OCI-LY7 (cell line): ENCODE results near the gene MOAP1.

Source experiments
- EZH2phosphoT487 ChIP-seq: fragments of 200-600 bp; sonication (generic); IDR thresholded peaks from 2 replicates; pipeline ENCODE4 v1.6.1; 2018; ENCODE audit warnings: low read depth, borderline replicate concordance, mild to moderate bottlenecking, mixed run types, antibody characterized with exemption, low read length, moderate library complexity, mixed read lengths
- TF ChIP-seq, protein P1 (sequence below): fragments of 200-600 bp; sonication (generic); conservative IDR thresholded peaks from 2 replicates; pipeline ENCODE4 v1.5.1; 2014; ENCODE audit warnings: mild to moderate bottlenecking, antibody characterized with exemption, low read length, moderate library complexity, mixed read lengths

DNA sequence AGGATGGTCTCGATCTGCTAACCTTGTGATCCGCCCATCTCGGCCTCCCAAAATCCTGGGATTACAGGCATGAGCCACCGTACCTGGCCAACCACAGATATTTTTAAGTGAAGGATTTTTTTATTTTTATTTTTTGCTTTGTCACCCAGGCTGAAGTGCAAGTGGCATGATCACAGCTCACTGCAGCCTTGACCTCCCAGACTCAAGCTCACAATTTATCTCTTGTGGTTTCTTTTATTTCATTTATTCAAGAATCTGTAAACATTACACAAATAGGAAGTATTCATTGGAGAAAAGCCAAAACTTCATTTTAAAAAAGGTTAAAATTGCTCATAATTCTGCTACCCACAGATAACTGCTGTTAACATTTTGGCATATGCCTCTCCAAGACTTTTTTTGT lies 13.3 kb downstream of the MOAP1 start:
- TF ChIP-seq, protein P1, sequence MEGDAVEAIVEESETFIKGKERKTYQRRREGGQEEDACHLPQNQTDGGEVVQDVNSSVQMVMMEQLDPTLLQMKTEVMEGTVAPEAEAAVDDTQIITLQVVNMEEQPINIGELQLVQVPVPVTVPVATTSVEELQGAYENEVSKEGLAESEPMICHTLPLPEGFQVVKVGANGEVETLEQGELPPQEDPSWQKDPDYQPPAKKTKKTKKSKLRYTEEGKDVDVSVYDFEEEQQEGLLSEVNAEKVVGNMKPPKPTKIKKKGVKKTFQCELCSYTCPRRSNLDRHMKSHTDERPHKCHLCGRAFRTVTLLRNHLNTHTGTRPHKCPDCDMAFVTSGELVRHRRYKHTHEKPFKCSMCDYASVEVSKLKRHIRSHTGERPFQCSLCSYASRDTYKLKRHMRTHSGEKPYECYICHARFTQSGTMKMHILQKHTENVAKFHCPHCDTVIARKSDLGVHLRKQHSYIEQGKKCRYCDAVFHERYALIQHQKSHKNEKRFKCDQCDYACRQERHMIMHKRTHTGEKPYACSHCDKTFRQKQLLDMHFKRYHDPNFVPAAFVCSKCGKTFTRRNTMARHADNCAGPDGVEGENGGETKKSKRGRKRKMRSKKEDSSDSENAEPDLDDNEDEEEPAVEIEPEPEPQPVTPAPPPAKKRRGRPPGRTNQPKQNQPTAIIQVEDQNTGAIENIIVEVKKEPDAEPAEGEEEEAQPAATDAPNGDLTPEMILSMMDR = no peak
- no peak for TF ChIP-seq EZH2phosphoT487
